Endodermal cell (in vitro differentiated cells): Measurements from ENCODE around the gene PLCB4. TPM values are rescaled to one million over a fixed set of nuclear protein-coding genes. Genes with fewer than 3 reads are reported as not detected.

Experiments
- DNase-seq: peaks from one replicate; pipeline ENCODE4 v3.0.0-alpha.2; 2017
- H3K27ac ChIP-seq: 2 replicates; pipeline ENCODE4 v1.5.1; 2013; ENCODE audit warnings: mild to moderate bottlenecking, low read depth, low read length, moderate library complexity
- H3K27me3 ChIP-seq: 2 replicates; pipeline ENCODE4 v1.6.1; 2013; ENCODE audit warnings: mild to moderate bottlenecking, low read length, moderate library complexity; ENCODE audit not compliant: insufficient read depth, control insufficient read depth, poor library complexity, severe bottlenecking
- H3K36me3 ChIP-seq: 2 replicates; pipeline ENCODE4 v1.7.0; 2013; ENCODE audit warnings: mild to moderate bottlenecking, low read length, moderate library complexity; ENCODE audit not compliant: control insufficient read depth, insufficient read depth
- H3K4me1 ChIP-seq: one replicate; pipeline ENCODE4 v1.7.0; 2013; ENCODE audit warnings: low read length; ENCODE audit not compliant: control insufficient read depth, insufficient read depth
- H3K4me3 ChIP-seq: 2 replicates; pipeline ENCODE4 v1.5.1; 2013; ENCODE audit warnings: mild to moderate bottlenecking, low read length, moderate library complexity
- H3K9ac ChIP-seq: 2 replicates; pipeline ENCODE4 v1.6.1; 2013; ENCODE audit warnings: mild to moderate bottlenecking, low read length, moderate library complexity; ENCODE audit not compliant: poor library complexity, severe bottlenecking; ENCODE audit errors: extremely low read depth
- H3K9me3 ChIP-seq: 2 replicates; pipeline ENCODE4 v1.6.1; 2013; ENCODE audit warnings: mild to moderate bottlenecking, low read length, moderate library complexity; ENCODE audit not compliant: control insufficient read depth
- H3K27ac Mint-ChIP-seq: 2 replicates; pipeline ENCODE4 v1.8.0; 2020; ENCODE audit warnings: mixed read lengths
- H3K27me3 Mint-ChIP-seq: 2 replicates; pipeline ENCODE4 v1.8.0; 2021; ENCODE audit warnings: mild to moderate bottlenecking, mixed read lengths; ENCODE audit not compliant: insufficient read depth
- H3K36me3 Mint-ChIP-seq: 2 replicates; pipeline ENCODE4 v1.8.0; 2020; ENCODE audit warnings: low read depth, mixed read lengths
- H3K4me1 Mint-ChIP-seq: 2 replicates; pipeline ENCODE4 v1.8.0; 2020; ENCODE audit warnings: mixed read lengths
- H3K4me3 Mint-ChIP-seq: 2 replicates; pipeline ENCODE4 v1.8.0; 2020; ENCODE audit warnings: mild to moderate bottlenecking, moderate library complexity, mixed read lengths
- H3K9me3 Mint-ChIP-seq: 2 replicates; pipeline ENCODE4 v1.8.0; 2020; ENCODE audit warnings: mild to moderate bottlenecking, mixed read lengths
- CTCF ChIP-seq: fragments of 200-600 bp; sonication (generic); conservative IDR thresholded peaks from 2 replicates; pipeline ENCODE4 v1.5.0; 2021; ENCODE audit warnings: antibody characterized with exemption, mild to moderate bottlenecking
- whole genome bisulfite sequencing, 2 experiments: methylation state at CpG; one replicate each; pipeline versions ENCODE4 v1.1.5 to v1.1.7; 2013; ENCODE audit warnings: missing lambda C conversion rate in 2 of 2, mixed read lengths in 1 of 2; ENCODE audit not compliant: insufficient coverage in 1 of 2, insufficient read length in 1 of 2; 5-methylcytosine and 5-hydroxymethylcytosine counted together
- total RNA-seq, 2 donors: library from RNA; stranded (reverse); fragmentation: NEBNext Ultra II Directional in 1 of 2; extraction: Animal tissue kit (Norgen Biotek cat#: 25700) in 1 of 2; gene quantifications; 2 replicates in 1 of 2; 3 replicates in 1 of 2; pipeline ENCODE4 v1.2.1, GENCODE V29; 2021

The PLCB4 gene
- total RNA-seq, 2 donors from 2014 or later = 14.4 to 14.6 TPM

- H3K27me3 Mint-ChIP-seq = no peaks in the 10 kb centered on the region
- H3K4me3 Mint-ChIP-seq = no peak overlapping the region
- no peaks in the 10 kb centered on the region for H3K36me3 Mint-ChIP-seq
- Histone ChIP-seq H3K27ac (no peak overlapping the region), H3K9ac (no peak overlapping the region), H3K9me3 (no peaks in the 10 kb centered on the region), H3K4me3 (no peak overlapping the region), H3K4me1 (no peaks in the 10 kb centered on the region), H3K36me3 (no peaks in the 10 kb centered on the region), H3K27me3 (no peaks in the 10 kb centered on the region)
- H3K27ac Mint-ChIP-seq = no peak overlapping the region
- H3K9me3 Mint-ChIP-seq = no peaks in the 10 kb centered on the region
- TF ChIP-seq CTCF = no peak
- 100% methylated on average over 1 of the region's 1 CpG; no CpG with 5 or more reads in 1 of the 2 experiments for WGBS, 2 experiments
- no peak for DNase-seq
- H3K4me1 Mint-ChIP-seq = no peaks in the 10 kb centered on the region
These were observed 218.9 kb downstream of the PLCB4 start for GRCh38 chr20:9287826-9288225.

GRCh38 chr20:9290331-9290730 is 221.4 kb downstream of the PLCB4 start:
- no peak for TF ChIP-seq CTCF
- Histone ChIP-seq H3K4me3 (no peak overlapping the region), H3K27ac (no peak overlapping the region), H3K4me1 (no peaks in the 10 kb centered on the region), H3K36me3 (no peaks in the 10 kb centered on the region), H3K27me3 (no peaks in the 10 kb centered on the region), H3K9me3 (no peaks in the 10 kb centered on the region), H3K9ac (no peak overlapping the region)
- WGBS, 2 experiments = 100% methylated on average over 1 of the region's 2 CpGs; no CpG with 5 or more reads in 1 of the 2 experiments
- Mint-ChIP-seq H3K9me3 (no peaks in the 10 kb centered on the region), H3K36me3 (no peaks in the 10 kb centered on the region), H3K27ac (no peak overlapping the region), H3K27me3 (no peaks in the 10 kb centered on the region), H3K4me1 (no peaks in the 10 kb centered on the region), H3K4me3 (no peak overlapping the region)
- DNase-seq = no peak

- Mint-ChIP-seq H3K27me3 (no peaks in the 10 kb centered on the region), H3K9me3 (peaks cover 3% of the 10 kb centered on the region), H3K27ac (no peak overlapping the region), H3K36me3 (no peaks in the 10 kb centered on the region), H3K4me3 (no peak overlapping the region), H3K4me1 (no peaks in the 10 kb centered on the region)
- DNase-seq = no peak
- H3K9me3 ChIP-seq = no peaks in the 10 kb centered on the region
- WGBS, 2 experiments = 96 to 100% methylated on average over 2 of the region's 2 CpGs
- H3K4me1 ChIP-seq = no peaks in the 10 kb centered on the region
- H3K27ac ChIP-seq = no peak overlapping the region
- no peaks in the 10 kb centered on the region for H3K27me3 ChIP-seq
- H3K9ac ChIP-seq = no peak overlapping the region
- no peaks in the 10 kb centered on the region for H3K36me3 ChIP-seq
- no peak for TF ChIP-seq CTCF
- no peak overlapping the region for H3K4me3 ChIP-seq
These were observed 224.3 kb downstream of the PLCB4 start for GRCh38 chr20:9293145-9293544.
